NCI-H1048 (cell line): ENCODE measurements around the gene WARS2.
A peak's percentile ranks its signal among the peaks of the same experiment; 100 is the strongest.
"Not testable (repeated sequence)": the region's sequence is repeated elsewhere in the genome, so short reads cannot be mapped to it uniquely, and the experiment has no call there.

ENCODE experiments used
- DNase-seq: peaks from one replicate; lab custom pipeline; 2025; lab: John Stamatoyannopoulos, UW

WARS2 gene

GRCh38 chr1:119140177-119141019 lies at the start of gene WARS2:
Gene WARS2, minus strand, starts transcription at chr1:119140653. Its CDS starts 9 bp downstream, at chr1:119140644.
- peak; percentile 94 for DNase-seq

DNA sequence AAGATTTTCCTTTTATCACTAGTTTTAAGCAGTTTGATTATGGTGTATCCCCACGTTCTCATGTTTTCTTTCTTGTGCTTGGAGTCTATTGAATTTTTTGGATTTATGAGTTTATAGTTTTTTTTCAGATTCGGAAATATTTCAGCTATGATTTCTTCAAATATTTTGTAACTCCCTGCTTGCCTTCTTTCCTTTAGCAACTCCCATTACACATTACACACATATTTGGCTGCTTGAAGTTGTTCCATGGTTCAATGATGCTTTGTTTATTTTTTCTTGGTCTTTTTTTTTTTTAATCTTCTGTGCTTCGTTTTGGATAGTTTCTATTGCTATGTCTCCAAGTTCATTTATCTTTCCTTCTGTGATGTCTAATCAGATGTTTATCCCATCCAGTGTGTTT lies 48.5 kb upstream of the WARS2 start:
- no peak for DNase-seq

DNA sequence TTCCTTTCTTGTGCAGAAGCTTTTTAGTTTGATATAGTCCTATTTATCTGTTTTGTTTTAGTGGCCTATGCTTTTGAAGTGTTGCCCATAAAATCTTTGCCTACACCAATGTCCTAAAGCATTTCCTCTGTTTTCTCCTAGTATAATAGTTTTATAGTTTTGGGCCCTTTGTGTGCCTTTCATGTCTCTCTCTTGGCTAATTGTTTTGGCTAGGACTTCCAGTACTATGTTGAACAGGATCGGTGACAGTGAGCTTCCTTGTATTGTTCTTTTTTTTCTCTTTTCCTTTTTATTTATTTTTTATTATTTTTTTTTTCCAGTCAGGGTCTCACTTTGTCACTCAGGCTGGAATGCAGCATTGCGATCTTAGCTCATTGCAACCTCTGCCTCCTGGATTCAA lies 47.0 kb upstream of the WARS2 start:
- no peak for DNase-seq

DNA sequence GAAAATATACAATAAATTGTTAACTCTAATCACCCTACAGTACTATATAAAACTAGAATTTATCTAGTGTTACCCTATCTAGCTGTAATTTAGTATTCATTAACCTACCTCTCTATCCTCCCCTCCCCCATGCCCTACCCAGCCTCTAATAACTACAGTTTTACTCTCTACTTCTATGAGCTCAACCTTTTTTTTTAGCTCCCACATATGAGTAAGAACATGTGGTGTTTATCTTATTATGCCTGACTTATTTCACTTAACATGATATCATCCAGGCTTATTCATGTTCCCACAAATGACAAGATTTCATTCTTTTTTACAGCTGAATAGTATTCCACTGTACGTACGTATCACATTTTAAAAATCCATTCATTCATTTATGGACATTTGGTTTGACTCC lies 46.0 kb upstream of the WARS2 start:
- no peak for DNase-seq

DNA sequence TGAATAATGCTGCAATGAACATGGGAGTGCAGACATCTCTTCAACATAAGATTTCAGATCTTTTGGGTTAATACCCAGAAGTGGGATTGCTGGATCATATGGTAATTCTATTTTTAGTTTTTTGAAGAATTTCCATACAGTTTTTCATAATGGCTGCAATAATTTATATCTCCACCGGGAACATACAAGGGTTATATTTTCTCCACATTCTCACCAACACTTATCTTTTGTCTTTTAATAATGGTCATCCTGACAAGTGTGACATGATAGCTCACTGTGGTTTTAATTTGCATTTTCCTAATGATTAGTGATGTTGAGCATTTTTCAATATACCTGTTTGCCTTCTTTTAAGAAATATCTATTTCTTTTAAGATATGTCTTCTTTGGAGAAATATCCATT lies 44.5 kb upstream of the WARS2 start:
- DNase-seq: no peak

GRCh38 chr1:119181218-119181617 lies 40.8 kb upstream of the WARS2 start:
- no peak for DNase-seq

GRCh38 chr1:119179051-119179450 lies 38.6 kb upstream of the WARS2 start:
- DNase-seq: no peak

- DNase-seq: not testable (repeated sequence)
Measured at GRCh38 chr1:119172927-119173326, 32.5 kb upstream of the WARS2 start.

DNA sequence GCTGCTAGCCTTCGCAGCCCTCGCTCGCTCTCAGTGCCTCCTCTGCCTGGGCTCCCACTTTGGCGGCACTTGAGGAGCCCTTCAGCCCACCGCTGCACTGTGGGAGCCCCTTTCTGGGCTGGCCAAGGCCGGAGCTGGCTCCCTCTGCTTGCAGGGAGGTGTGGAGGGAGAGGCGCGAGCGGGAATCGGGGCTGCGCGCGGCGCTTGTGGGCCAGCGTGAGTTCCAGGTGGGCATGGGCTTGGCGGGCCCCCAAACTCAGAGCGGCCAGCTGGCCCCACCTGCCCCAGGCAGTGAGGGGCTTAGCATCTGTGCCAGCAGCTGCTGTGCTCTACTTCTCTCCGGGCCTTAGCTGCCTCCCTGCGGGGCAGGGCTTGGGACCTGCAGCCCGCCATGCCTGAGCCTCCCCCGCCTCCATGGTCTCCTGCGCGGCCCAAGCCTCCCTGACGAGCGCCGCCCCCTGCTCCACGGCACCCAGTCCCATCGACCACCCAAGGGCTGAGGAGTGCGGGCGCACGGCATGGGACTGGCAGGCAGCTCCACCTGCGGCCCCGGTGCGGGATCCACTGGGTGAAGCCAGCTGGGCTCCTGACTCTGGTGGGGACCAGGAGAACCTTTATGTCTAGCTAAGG lies 31.0 kb upstream of the WARS2 start:
- DNase-seq: not testable (repeated sequence)

DNA sequence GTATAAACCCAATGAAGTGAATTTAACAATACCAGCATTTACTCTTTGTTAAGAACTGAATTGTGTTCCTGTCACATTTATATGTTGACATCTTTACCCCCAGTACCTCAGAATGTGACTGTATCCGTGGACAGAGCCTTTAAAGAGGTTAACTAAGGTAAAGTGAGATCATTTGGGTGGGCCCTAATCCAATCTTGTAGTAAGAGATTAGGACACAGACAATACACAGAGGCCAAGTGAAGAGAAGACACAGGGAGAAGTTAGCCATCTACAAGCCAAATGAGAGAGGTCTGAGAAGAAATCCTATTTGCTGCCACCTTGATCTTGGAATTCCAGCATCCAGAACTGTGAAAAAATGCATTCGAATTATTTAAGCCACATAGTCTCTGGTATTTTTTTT lies 22.9 kb upstream of the WARS2 start:
- no peak for DNase-seq

GRCh38 chr1:119160866-119161265 lies 20.4 kb upstream of the WARS2 start:
- no peak for DNase-seq

- no peak for DNase-seq
Measured at GRCh38 chr1:119160409-119160808, 20.0 kb upstream of the WARS2 start.

GRCh38 chr1:119159966-119160365 lies 19.5 kb upstream of the WARS2 start:
- no peak for DNase-seq

DNA sequence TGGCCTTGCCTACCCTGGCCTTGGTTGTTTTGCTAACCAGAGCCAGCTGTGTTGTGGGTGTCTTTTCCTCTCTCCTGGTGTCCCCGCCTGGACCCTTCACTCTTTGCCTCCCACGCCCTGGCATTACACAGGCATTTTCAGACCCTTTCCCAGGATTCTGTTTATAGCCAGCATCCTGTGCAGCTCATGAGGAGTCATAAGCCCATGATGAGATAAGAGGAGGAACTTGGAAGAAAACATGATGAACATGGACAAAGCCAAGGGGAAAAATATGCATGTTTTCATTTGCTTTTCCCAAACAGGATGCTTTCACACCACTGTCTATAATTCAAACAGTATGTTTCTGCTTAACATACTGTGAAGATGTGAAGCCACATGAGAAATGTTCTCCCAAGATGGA lies 18.7 kb upstream of the WARS2 start:
- DNase-seq: no peak

- DNase-seq: not testable (repeated sequence)
Measured at GRCh38 chr1:119156761-119157160, 16.3 kb upstream of the WARS2 start.

DNA sequence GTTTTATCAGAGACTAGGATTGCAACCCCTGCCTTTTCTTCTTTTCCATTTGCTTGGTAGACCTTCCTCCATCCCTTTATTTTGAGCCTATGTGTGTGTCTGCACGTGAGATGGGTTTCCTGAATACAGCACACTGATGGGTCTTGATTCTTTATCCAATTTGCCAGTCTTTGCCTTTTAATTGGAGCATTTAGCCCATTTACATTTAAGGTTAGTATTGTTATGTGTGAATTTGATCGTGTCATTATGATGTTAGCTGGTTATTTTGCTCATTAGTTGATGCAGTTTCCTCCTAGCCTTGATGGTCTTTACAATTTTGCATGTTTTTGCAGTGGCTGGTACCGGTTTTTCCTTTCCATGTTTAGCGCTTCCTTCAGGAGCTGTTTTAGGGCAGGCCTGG lies 14.6 kb upstream of the WARS2 start:
- not testable (repeated sequence) for DNase-seq

- DNase-seq: no peak
Measured at GRCh38 chr1:119150150-119150549, 9.7 kb upstream of the WARS2 start.

- DNase-seq: no peak
Measured at GRCh38 chr1:119147661-119148090, 7.2 kb upstream of the WARS2 start.

DNA sequence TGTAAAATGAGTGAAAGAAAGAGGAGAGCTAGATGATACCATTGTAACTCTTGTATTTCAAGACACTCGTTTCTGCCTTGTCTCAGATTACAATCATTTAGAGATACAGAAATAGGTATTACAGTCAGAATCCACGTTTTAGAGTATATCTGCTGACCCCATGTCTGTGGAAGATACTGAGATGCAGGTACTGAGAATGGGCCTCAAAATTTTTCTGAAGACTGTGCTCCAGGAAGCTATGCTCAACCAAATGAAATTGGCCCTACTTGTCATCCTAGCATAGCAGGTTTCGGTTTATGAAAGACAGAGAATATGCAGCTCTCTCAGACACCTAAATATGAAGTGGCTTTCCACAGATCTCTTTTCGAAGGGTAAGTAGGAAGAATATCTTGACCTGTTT lies 6.0 kb upstream of the WARS2 start:
- DNase-seq: no peak

GRCh38 chr1:119144813-119145212 lies 4.4 kb upstream of the WARS2 start:
- no peak for DNase-seq

DNA sequence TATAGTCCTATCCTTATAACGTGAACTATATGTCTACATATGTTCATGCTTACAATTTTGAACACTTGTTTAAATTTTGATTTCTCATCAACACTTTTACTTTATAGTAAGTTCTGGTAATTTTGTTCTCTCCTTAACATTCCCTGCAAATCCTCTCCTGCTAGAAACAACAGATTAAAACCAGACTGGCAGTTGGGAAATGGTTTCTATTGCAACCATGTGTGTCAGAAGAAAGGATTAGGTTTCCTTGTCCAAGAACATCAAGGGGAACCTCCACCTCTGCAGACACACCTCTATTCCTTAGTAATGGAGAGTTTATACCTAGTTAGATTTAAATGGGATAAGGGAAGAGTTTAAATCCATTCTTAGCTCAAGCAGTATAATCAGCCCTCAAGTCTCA lies 3.3 kb upstream of the WARS2 start:
- no peak for DNase-seq

GRCh38 chr1:119141660-119142059 lies 1.2 kb upstream of the WARS2 start:
- no peak for DNase-seq

- DNase-seq: no peak
Measured at GRCh38 chr1:119141020-119141424, 569 bp upstream of the WARS2 start.

DNA sequence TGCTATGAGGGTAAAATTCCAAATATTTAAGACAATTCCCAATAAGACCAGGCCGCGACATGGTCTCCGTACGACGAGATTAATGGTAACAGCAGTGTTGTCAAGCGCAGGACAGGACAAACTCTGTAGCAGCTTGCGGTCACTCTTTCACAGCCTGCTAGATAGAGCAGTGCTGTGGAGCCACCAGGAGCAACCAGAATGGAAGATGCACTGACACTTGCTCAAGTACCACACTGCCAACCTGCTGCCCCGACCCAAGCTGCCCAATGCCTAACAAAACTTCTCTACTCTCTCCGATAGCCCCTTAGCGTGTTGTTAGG lies 636 bp downstream of the WARS2 start:
- no peak for DNase-seq
